Measurements from ENCODE around the gene C1QBP.
"Not testable (repeated sequence)": the region's sequence is repeated elsewhere in the genome, so short reads cannot be mapped to it uniquely, and the experiment has no call there.

DNA sequence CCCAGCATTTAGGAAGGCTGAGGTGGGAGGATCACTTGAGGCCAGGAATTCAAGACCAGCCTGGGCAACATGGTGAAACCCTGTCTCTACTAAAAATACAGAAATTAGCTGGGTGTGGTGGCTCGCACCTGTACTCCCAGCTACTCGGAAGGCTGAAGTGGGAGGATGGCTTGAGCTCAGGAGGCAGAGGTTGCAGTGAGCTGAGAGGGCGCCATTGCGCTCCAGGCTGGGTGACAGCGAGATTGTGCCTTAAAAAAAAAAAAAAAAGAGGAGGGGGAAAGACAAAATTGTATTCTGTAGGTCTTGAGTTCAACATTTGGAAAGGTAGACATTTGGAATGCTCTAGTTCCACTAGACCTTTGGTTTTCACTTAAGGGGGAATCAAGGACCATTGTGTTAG lies 7.7 kb downstream of the C1QBP start:
- TF ChIP-seq CTCF, POLR2A (IDR thresholded peaks at IDR 0.05): not testable (repeated sequence)

All from suprapubic skin (tissue), 3 donors.